ENCODE data around the gene DAB2IP.

DAB2IP gene

DNA sequence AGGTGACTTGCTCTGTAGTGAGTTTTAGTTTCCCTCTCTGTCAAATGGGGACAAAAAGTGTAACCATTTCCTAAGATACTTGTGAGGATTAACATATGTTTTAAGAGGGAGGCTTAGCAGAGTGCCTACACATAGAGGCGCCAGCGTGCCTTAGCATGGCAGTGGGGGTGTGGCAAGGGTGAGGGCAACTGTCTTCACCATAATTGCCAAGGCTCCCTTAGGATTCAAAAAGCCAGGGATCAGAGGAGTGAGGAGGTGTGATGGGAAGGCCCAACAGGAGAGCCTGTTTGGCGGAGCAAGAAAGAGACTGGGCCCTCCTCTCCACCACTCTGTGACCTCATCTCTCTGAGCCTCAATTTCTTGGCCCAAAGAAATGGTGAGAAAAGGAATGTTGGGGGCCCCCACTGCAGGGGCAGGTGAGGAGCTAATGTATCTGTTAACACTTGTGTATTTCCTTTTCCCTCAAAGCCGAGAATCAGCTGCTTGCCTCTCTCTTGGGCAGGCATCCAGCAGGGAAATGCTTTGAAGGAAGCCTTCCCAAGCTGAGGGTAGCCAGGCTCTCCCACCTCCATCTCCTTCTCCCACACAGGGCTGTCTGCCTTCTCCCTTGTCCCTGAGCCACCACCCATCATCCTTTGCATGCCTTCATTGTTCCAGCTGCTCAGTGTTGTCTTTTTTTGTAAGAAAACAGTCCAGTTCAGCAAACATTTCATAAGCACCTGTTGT is 76.0 kb downstream of the DAB2IP start:
- Mint-ChIP-seq H3K36me3 (no peaks in the 10 kb centered on the region), H3K4me1 (no peaks in the 10 kb centered on the region), H3K27me3 (peaks cover 61% of the 10 kb centered on the region), H3K9me3 (no peaks in the 10 kb centered on the region), H3K4me3 (no peak overlapping the region), H3K27ac (no peak overlapping the region)
- CTCF ChIA-PET, result no interaction called here
- DNase-seq, result no peak

DNA sequence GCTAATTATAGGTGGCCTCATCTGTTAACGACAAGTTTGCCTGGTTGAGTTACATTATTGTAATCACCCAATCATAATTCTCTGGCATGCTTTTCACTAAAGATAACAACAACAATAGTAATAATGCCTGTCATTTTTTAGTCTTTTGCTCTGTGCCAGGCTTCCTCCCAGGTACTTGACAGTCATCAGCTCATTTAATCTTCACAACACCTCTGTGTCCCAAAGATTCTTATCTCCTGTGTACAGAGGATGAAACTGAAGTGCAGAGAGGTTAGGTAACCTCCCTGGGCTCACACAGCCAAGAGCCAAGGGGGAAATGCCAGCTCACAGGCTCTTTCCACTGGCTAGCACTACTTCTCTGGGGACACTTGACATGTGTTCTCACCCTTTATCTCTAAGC is 77.5 kb downstream of the DAB2IP start:
- CTCF ChIA-PET, result interaction anchor here (1.0 kb wide), 1 partner anchor 42 kb away, joined by 4 read pairs; no protein-coding TSS in a partner anchor
- H3K27ac Mint-ChIP-seq, result no peak overlapping the region
- H3K36me3 Mint-ChIP-seq, result no peaks in the 10 kb centered on the region
- DNase-seq, result no peak
- peaks cover 61% of the 10 kb centered on the region for H3K27me3 Mint-ChIP-seq
- H3K4me3 Mint-ChIP-seq, result no peak overlapping the region
- H3K9me3 Mint-ChIP-seq, result no peaks in the 10 kb centered on the region
- H3K4me1 Mint-ChIP-seq, result no peaks in the 10 kb centered on the region

DNA sequence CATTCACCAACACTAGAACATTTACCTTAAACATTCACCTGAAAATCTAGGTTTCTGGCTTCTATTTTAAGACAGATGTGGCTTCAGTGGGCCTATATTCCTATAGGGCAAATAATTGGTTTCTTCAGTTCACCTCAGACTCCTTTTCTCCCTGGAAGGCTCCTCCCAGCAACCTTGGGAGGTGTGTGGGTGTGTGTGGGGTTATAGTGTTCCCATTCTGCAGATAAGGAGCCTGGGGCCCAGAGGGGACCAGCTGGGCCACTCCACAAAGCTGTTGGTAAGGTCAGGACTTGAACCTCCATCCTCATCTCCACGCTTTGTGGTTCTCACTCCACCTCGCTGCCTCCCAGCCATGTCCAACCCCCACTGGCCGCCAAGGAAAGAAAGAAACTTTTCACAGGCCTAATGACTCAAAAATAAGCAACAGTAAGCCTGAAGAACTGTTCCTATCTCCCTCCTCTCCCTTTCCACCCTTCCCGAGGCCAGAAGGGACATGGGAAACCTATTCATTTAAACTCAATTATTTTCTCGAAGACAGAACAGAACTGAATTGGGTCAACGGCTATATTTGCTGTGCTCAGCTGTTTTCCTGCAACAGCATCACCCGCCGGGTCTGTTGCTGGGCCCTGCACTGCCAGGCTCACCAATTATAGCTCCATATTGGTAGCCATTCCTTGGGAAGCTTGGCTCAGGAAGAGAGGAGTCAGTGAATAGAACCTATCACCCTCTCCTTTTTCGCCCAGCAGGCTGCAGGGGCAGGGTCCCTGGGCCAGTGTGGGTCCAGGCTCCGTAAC is 78.5 kb downstream of the DAB2IP start:
- no peaks in the 10 kb centered on the region for H3K9me3 Mint-ChIP-seq
- CTCF ChIA-PET, result no interaction called here
- peaks cover 63% of the 10 kb centered on the region for H3K27me3 Mint-ChIP-seq
- no peak overlapping the region for H3K4me3 Mint-ChIP-seq
- DNase-seq, result no peak
- no peaks in the 10 kb centered on the region for H3K36me3 Mint-ChIP-seq
- no peaks in the 10 kb centered on the region for H3K4me1 Mint-ChIP-seq
- no peak overlapping the region for H3K27ac Mint-ChIP-seq

DNA sequence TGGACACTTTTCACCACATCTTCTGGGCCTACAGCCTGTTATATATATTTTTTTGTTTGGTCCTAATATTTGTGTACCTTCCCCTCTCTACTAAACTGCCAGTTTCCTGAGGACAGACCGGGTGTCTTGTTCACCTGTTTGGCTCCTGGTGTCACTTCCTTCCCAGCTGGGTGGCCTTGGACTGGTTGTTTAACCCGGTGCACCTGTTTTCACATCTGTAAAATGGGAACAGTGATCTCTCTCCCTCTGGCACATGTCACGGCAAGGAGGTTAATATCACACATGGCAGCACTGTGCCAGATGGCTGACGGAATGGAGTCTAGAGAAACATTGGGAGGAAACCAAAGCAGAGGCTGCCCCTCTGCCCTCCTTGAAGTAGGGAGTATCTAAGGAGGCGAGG is 79.7 kb downstream of the DAB2IP start:
- CTCF ChIA-PET, result no interaction called here

DNA sequence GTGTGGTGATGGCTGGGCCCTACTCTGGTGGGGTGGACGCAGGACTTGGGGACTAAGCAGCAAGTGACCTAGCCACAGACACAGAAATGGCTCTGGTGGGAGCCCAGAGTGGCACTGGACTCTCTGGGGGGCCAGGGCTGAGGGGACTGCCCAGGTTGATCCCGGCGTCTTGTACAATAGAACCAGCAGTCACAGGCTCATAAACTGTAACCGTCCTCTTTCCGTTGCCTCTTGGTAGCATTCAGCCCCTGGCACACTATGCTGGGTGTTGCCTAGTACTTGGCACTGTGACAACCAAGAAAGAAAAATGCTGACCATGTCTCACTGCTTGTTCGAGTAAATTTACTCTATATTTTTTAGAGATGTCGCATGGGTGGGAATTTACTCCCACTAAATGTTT is 80.5 kb downstream of the DAB2IP start:
- H3K4me1 Mint-ChIP-seq, result peaks cover 6% of the 10 kb centered on the region
- no peak for DNase-seq
- no peaks in the 10 kb centered on the region for H3K36me3 Mint-ChIP-seq
- no peak overlapping the region for H3K27ac Mint-ChIP-seq
- H3K27me3 Mint-ChIP-seq, result peaks cover 70% of the 10 kb centered on the region
- no peaks in the 10 kb centered on the region for H3K9me3 Mint-ChIP-seq
- H3K4me3 Mint-ChIP-seq, result no peak overlapping the region
- CTCF ChIA-PET, result interaction anchor here (1.2 kb wide), 1 partner anchor 47 kb away, joined by 4 read pairs; no protein-coding TSS in a partner anchor

More for the DNA sequence above, 79.7 kb downstream of the DAB2IP start:
- Mint-ChIP-seq H3K27ac (no peak overlapping the region), H3K4me1 (peaks cover 2% of the 10 kb centered on the region), H3K9me3 (no peaks in the 10 kb centered on the region), H3K4me3 (no peak overlapping the region), H3K36me3 (no peaks in the 10 kb centered on the region), H3K27me3 (peaks cover 65% of the 10 kb centered on the region)
- DNase-seq, result no peak

DNA sequence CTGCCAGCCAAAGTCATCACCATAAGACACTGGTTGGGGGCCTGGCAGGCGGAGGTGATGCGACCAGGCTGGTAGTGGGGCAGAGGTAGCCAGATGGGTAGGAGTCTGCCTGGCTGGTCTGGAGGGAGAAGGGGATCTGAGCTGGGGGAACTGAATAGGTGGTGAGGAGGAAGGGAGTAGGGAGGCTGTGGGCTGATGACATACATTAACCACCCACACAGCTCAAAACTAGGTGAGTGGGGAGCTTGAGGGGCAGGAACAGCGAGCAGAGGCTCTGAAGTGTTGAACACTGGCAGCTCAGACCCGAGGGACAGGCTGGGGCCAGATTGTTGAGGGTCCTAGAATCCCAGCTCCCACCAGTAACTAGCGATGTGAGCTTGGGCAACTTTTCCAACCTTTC is 81.0 kb downstream of the DAB2IP start:
- peaks cover 6% of the 10 kb centered on the region for H3K4me1 Mint-ChIP-seq
- no peaks in the 10 kb centered on the region for H3K9me3 Mint-ChIP-seq
- no peak overlapping the region for H3K4me3 Mint-ChIP-seq
- CTCF ChIA-PET, result interaction anchor here (1.2 kb wide), 1 partner anchor 48 kb away, joined by 4 read pairs; no protein-coding TSS in a partner anchor
- H3K36me3 Mint-ChIP-seq, result no peaks in the 10 kb centered on the region
- no peak overlapping the region for H3K27ac Mint-ChIP-seq
- DNase-seq, result no peak
- H3K27me3 Mint-ChIP-seq, result peaks cover 70% of the 10 kb centered on the region

DNA sequence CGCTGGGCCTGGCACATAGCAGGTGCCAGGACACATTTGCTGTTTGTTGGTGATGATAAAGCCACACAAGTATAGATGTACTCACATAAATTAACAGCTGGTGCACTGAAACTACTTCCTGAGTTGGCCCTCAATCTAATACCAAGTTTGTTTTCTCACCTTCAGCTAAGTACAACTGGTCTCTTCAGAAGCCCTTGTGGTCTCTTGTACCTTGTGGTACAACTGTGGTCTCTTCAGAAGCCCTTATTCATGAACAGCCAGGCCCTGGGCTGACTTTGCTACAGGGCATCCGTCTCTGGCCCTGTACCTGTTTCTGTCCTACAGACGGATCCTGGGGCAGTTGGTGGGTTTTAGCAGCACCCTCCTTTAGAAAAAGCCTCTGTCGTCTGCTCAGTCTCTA is 81.5 kb downstream of the DAB2IP start:
- Mint-ChIP-seq H3K27me3 (peaks cover 70% of the 10 kb centered on the region), H3K27ac (no peak overlapping the region), H3K4me3 (no peak overlapping the region), H3K36me3 (no peaks in the 10 kb centered on the region), H3K9me3 (no peaks in the 10 kb centered on the region), H3K4me1 (peaks cover 6% of the 10 kb centered on the region)
- CTCF ChIA-PET, result interaction anchor here (1.0 to 1.2 kb wide), 3 partner anchors 9 to 48 kb away, joined by 3 to 4 read pairs (median 3); no protein-coding TSS in a partner anchor
- DNase-seq, result no peak

DNA sequence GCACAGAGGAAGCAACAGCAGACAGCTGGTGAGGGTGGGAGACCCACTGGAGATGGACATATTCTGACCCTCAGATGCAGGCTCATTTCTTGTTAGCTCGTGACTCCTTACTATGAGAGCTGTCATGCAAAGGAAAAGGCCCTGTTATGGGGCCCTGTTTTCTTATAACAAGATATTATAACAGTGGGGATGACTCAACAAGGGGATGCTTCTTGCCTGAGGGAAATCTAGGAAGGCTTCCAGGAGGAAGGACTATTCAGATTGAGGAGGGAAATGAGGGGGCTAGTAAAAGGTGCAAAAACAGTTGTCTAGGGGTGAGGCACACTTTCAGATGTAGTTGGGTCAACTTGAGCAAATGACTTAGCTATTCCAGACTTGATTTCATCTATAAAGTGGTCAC is 83.0 kb downstream of the DAB2IP start:
- DNase-seq, result no peak
- H3K4me3 Mint-ChIP-seq, result no peak overlapping the region
- no peaks in the 10 kb centered on the region for H3K9me3 Mint-ChIP-seq
- peaks cover 83% of the 10 kb centered on the region for H3K27me3 Mint-ChIP-seq
- CTCF ChIA-PET, result interaction anchor here (0.7 to 2.0 kb wide), 6 partner anchors 11 to 187 kb away, joined by 3 to 6 read pairs (median 4); no protein-coding TSS in a partner anchor
- peaks cover 6% of the 10 kb centered on the region for H3K4me1 Mint-ChIP-seq
- no peaks in the 10 kb centered on the region for H3K36me3 Mint-ChIP-seq
- no peak overlapping the region for H3K27ac Mint-ChIP-seq

DNA sequence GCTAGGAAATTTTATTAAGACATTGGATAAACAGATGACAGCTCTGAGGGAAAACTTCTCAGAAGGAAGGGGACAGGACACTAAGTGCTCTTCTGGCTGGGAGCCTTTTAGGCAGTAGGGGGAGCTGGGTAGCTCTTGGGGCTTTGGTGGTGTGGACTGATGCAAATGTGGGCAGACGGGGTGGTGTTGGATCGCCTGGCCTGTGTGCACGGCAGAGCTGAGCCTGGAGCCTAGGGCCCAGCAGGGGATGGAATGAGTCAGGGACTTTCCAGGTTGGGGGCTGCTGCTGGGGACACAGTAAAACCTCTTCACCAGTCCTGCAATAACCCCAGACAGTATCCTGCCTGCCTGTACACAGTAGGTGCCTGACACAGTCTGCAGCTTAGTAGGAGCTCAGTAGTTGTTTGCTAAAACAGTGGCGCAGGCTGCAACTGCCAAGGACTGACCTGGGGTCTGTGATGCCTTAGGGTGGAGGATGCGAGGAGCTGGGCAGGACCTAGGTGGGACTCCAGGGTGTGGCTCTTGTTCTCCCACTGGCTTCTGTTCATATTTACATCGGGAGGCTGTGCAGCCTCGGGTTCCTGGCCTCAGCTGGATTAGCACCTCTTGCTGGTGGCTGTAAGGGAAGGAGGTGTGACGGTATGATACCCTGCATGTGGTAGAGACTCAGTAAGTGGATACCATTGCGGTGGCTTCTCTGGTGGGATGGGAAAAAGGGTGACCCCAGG is 83.8 kb downstream of the DAB2IP start:
- DNase-seq, result no peak
- H3K36me3 Mint-ChIP-seq, result no peaks in the 10 kb centered on the region
- no peaks in the 10 kb centered on the region for H3K9me3 Mint-ChIP-seq
- CTCF ChIA-PET, result interaction anchor here (0.7 to 2.0 kb wide), 6 partner anchors 10 to 187 kb away, joined by 3 to 6 read pairs (median 3); no protein-coding TSS in a partner anchor
- peaks cover 86% of the 10 kb centered on the region for H3K27me3 Mint-ChIP-seq
- peaks cover 6% of the 10 kb centered on the region for H3K4me1 Mint-ChIP-seq
- H3K27ac Mint-ChIP-seq, result no peak overlapping the region
- no peak overlapping the region for H3K4me3 Mint-ChIP-seq

DNA sequence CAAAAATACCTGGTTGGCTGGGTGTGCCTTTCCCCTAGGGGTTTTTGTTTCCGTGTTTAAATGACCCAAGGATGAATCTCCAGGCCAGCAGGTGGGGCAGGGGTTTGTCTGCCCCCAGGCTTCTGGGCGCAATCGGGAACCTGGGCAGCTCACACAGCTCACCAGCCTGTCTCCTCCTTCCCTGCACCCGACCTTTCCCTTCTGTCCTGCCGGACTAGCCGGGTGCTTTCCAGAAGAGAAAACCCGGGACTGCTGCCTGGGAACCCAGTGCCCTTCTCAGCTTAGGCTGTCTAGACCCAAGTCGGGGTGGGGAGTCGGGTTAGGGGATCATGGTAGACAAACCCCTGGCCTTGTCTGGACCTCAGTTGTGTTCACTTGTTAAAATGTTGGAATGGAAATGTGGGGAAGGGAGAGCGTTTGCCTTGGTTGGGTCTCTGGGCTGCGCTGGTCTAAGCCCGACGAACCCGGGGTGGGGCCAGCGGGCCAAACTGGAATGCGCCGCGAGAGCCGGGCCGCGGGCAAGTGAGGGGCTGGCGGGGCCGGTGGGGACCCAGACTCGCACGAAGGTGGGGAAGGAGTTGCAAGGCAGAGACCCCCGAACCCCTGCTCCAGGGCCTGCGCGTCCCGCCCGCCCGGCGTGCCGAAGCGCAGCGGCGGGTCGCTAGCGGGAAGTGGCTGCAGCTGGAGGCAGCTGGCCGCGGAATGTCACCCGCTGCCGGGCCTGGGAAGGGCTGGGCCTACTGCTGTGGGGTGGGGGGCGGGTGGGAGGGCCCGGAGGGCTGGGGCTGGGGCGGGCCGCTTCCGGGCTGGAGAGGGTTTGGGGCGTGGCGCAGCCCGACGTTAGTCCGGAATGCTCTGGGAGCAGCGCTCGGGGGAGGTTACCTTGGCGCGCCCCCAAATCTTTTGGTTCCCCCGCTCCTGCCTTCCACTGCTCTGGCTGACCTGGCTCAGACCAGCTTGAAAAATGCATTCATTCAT is 84.6 kb downstream of the DAB2IP start:
- Mint-ChIP-seq H3K4me3 (no peak overlapping the region), H3K27me3 (peaks cover 92% of the 10 kb centered on the region), H3K9me3 (no peaks in the 10 kb centered on the region), H3K27ac (no peak overlapping the region), H3K4me1 (peaks cover 6% of the 10 kb centered on the region), H3K36me3 (no peaks in the 10 kb centered on the region)
- DNase-seq, result no peak
- CTCF ChIA-PET, result interaction anchor here (1.0 to 2.0 kb wide), 3 partner anchors 9 to 52 kb away, joined by 3 to 6 read pairs (median 5); no protein-coding TSS in a partner anchor

DNA sequence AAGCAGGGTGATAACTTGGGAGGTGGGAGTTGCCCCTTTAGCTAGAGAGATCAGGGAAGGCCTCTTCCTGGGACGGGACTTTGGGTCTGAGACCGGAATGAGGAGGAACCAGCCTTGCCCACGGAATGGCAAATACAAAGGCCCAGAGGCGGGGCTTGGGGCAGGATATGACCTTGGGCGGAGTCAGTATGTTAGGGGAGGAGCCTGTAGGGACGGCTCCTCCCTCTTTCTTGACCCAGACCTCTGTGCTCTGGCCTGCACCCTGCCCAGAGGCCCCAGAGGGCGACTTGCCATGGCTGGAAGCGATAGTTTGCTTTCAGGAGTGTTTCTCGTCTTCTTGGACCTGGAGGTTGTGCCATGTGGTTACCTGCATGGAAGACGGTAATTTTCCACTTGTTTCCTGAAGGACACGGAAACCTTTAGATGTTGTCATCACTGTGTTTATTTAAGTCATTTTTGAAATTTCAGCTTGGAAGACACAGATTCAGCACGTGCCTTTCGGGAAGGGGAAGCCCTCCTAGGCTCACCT is 85.6 kb downstream of the DAB2IP start:
- Mint-ChIP-seq H3K27me3 (peaks cover 92% of the 10 kb centered on the region), H3K27ac (no peak overlapping the region), H3K4me1 (peaks cover 6% of the 10 kb centered on the region), H3K36me3 (no peaks in the 10 kb centered on the region), H3K4me3 (no peak overlapping the region), H3K9me3 (no peaks in the 10 kb centered on the region)
- CTCF ChIA-PET, result no interaction called here
- no peak for DNase-seq

DNA sequence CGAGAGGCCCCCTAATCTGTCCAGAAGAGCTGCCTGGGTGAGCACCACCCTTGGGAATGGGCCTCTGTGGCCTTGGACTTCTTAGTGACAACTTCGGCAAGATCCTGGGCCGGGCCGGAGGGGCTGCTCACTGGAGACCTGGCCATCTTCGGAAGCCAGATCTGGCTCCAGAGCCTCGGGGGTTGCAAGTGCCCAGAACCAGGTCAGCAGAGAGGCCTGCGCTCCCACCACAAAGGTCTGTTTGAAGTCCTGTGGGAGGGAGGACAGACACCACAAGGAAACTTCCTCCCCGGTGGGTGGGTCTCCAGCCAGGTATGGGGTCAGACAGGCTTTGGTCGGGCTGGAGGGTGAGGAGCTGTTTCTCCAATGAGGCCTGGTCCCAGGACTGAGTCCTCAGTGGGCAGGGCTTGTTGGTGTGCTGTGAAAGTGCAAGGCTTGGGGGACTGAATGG is 86.1 kb downstream of the DAB2IP start:
- Mint-ChIP-seq H3K4me3 (no peak overlapping the region), H3K4me1 (peaks cover 6% of the 10 kb centered on the region), H3K27me3 (peaks cover 91% of the 10 kb centered on the region), H3K27ac (no peak overlapping the region), H3K36me3 (no peaks in the 10 kb centered on the region), H3K9me3 (no peaks in the 10 kb centered on the region)
- DNase-seq, result no peak
- CTCF ChIA-PET, result no interaction called here

DNA sequence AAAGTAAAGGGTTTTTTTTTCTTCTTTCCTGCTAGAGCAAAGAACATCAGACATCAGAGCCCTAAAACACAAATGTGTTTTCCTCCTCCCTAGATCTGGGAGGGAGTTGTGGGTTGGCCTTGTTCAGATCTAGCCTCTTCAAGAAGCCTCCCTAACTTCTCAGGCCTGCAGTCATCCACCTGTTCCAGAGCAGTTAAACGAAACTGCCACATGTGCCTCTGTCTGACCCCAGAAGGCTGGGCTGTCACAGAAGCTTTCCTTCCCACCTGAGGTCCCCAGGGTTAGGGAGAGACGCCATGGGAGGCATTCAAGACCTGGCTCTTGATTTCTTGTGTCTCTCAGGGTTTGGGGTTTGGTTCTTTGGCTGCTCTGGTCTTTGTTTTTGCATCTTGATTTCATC is 87.0 kb downstream of the DAB2IP start:
- H3K27ac Mint-ChIP-seq, result no peak overlapping the region
- no peak for DNase-seq
- CTCF ChIA-PET, result interaction anchor here (0.9 kb wide), 1 partner anchor 43 kb away, joined by 3 read pairs; no protein-coding TSS in a partner anchor
- peaks cover 88% of the 10 kb centered on the region for H3K27me3 Mint-ChIP-seq
- no peaks in the 10 kb centered on the region for H3K9me3 Mint-ChIP-seq
- no peaks in the 10 kb centered on the region for H3K36me3 Mint-ChIP-seq
- H3K4me1 Mint-ChIP-seq, result peaks cover 6% of the 10 kb centered on the region
- H3K4me3 Mint-ChIP-seq, result no peak overlapping the region

Measured in activated naive CD4-positive, alpha-beta T cell treated with anti-CD3 and anti-CD28 coated beads, Interleukin-2, amount 10 ng/mL, durations not matched to agents 7 days and 5 days (primary cell).